Stimulated activated CD8-positive, alpha-beta memory T cell treated with anti-CD3 and anti-CD28 coated beads, Interleukin-4, amount 100 ng/mL, for 4 hours (primary cell): ENCODE results near the gene PPCDC.

Experiments used
- DNase-seq, 2 donors: peaks; one replicate each; pipeline ENCODE4 v3.0.0-alpha.2; 2020; ENCODE audit warnings: low read depth in 2 of 2, low spot score in 1 of 2

The PPCDC gene

GRCh38 chr15:75008629-75009326 lies 14.6 kb upstream of the PPCDC start:
- DNase-seq, result no peak

- no peak for DNase-seq
Observed at GRCh38 chr15:75016431-75016830, 7.0 kb upstream of the PPCDC start.

- no peak for DNase-seq
Observed at GRCh38 chr15:75019916-75020315, 3.5 kb upstream of the PPCDC start.

- DNase-seq, result no peak
Observed at GRCh38 chr15:75021341-75021740, 2.0 kb upstream of the PPCDC start.

- no peak for DNase-seq
Observed at GRCh38 chr15:75022783-75023180, 608 bp upstream of the PPCDC start.

GRCh38 chr15:75023872-75024636 lies 664 bp downstream of the PPCDC start:
- no peak for DNase-seq

- no peak for DNase-seq
Observed at GRCh38 chr15:75025107-75025506, 1.7 kb downstream of the PPCDC start.

- no peak for DNase-seq
Observed at GRCh38 chr15:75025548-75026260, 2.3 kb downstream of the PPCDC start.

- no peak for DNase-seq
Observed at GRCh38 chr15:75027551-75027950, 4.2 kb downstream of the PPCDC start.

- DNase-seq, result no peak
Observed at GRCh38 chr15:75028991-75029377, 5.6 kb downstream of the PPCDC start.

GRCh38 chr15:75029378-75030022 lies 6.1 kb downstream of the PPCDC start:
- DNase-seq, result peak; percentile 75 to 93

- no peak for DNase-seq
Observed at GRCh38 chr15:75030023-75030413, 6.6 kb downstream of the PPCDC start.

GRCh38 chr15:75030424-75030823 lies 7.0 kb downstream of the PPCDC start:
- no peak for DNase-seq

- DNase-seq, result no peak
Observed at GRCh38 chr15:75031848-75032247, 8.5 kb downstream of the PPCDC start.

GRCh38 chr15:75032395-75032794 lies 9.0 kb downstream of the PPCDC start:
- no peak for DNase-seq

- DNase-seq, result no peak
Observed at GRCh38 chr15:75033809-75034208, 10.4 kb downstream of the PPCDC start.

GRCh38 chr15:75034615-75035014 lies 11.2 kb downstream of the PPCDC start:
- no peak for DNase-seq

GRCh38 chr15:75036212-75036616 lies 12.8 kb downstream of the PPCDC start:
- DNase-seq, result no peak

- DNase-seq, result no peak
Observed at GRCh38 chr15:75037685-75038084, 14.3 kb downstream of the PPCDC start.

- no peak for DNase-seq
Observed at GRCh38 chr15:75038231-75038630, 14.8 kb downstream of the PPCDC start.

- DNase-seq, result peak; percentile 10 to 52
Observed at GRCh38 chr15:75042730-75043508, 19.5 kb downstream of the PPCDC start.
